NOMO-1 treated with dmso at 0.1 percent for 144 hours (cell line): ENCODE data around the gene LPO.
A peak's percentile ranks its signal among the peaks of the same experiment; 100 is the strongest.

ENCODE experiments used
- DNase-seq: peaks from one replicate; lab custom pipeline; 2025; ENCODE audit not compliant: unreplicated experiment; lab: John Stamatoyannopoulos, UW

LPO gene

DNA sequence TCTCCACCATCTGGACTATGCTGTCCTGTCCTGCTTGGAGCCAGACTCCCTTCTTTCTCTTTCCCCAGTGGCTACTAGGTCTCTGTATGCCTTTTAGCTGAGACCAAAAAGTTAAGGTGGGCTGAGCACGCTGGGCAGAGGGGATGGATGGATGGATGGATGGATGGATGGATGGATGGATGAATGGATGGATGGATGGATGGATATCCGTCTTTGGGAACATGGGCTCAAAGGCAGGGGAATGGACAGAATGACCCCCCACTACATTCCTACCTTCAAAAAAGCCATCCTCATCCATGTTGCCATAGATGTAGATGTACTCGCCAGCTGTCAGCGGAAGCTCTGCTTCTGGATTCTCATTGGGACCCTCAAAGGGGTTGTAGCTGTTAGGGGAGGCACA lies 77.4 kb downstream of the LPO start:
- no peak for DNase-seq

DNA sequence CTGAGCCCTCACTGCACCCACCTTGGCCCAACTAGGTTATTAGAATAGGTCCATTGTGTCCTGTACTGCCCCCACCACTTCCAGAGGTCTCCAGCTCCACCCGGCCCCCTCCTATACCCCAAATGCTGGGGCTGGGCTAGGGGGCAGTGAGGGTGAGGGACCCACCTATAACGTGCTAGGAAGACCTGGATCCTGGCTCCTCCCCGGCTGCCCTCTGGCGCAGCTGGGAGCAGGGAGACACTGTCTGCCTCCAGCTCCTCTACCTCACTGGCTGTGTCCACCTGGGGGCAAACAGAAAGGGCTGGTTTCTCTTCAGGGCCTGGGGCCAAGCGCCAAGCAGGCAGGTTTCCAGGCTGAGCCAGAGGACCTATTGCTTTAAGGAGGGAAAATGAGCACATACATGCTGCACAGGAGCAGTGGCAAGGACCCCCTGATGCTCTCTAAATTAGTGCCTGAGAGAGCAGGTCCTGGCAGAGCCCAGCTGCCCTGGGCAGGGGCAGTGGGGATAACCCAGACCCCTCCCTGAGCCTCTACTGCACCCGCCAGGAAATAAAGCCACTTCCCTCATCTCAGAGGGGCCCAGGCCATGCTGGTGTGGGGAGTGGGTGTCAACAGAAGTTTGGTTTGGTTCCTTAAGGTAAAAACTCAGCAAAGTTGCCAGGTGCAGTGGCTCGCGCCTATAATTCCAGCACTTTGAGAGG lies 78.0 kb downstream of the LPO start:
- no peak for DNase-seq

DNA sequence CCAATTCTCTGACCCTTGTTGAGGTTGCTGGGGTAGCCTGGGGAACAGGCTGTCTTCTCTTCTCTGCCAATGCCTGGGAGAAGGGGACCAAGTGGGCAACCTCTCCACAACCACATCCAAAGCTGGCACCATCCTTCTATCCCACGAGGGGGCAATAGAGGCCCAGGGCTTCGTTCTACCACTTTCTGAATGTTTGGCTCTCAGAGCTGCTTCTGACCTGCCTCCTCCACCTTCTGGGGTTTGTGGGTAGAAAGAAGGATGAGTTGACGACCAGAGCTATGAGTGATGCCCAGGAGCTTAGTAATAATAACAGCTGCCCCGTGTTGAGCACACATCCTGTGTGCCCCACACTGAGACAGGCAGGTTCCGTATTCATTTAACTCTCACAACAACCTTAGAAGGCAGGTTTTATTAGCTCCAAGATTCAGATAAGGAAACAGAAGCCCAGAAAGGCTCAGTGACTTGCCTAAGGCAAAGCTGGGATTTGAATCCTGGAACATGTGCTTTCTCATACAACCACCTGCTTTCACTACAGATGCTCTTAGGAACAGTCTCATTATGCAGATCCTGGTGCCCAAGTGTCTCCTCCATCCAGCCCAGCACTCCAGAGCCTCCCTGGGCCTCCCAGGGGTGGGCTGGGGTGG lies 79.2 kb downstream of the LPO start:
- peak; percentile 60 for DNase-seq

DNA sequence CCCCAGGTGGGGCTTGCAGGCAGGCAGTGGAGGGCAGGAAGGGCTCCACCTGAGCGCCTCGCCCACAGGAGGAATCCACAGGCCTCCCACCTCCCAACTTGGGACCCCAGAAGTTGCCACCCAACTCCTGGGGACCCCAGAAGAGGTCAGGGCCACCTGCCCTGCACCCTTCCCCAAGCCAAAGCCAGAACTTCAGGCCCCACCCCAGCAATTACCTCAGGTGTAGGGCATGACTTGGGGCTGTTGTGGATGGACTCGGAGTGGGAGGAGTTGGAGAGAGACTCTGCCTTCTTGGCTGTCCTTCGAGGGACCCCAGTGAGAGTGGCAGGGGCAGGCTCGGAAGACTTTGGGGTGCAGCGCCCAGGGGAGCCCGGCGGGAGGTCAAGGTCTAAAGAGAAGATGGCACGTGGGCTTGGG lies 79.7 kb downstream of the LPO start:
- no peak for DNase-seq
